ENCODE results near the gene CHD6.

The CHD6 gene

DNA sequence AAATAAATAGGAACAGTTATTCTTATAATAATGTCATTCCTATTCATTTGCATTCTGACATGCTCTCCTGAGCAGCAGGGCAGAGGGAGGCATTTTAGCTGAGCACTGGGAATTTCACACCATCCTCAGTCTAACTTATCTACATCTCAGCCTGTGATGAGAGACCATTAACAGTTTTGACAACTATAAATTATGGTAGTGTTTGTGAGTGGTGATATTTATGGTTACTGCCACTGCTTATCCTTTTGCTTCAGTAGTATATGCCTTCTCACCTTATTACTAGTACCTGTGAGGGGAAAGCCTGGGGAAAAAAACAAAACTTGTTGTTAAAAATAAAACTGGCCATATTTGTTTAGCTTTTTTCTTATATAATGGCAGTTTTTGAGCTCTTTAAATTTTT, 17.0 kb upstream of the CHD6 start:
- TF ChIP-seq, protein P1, sequence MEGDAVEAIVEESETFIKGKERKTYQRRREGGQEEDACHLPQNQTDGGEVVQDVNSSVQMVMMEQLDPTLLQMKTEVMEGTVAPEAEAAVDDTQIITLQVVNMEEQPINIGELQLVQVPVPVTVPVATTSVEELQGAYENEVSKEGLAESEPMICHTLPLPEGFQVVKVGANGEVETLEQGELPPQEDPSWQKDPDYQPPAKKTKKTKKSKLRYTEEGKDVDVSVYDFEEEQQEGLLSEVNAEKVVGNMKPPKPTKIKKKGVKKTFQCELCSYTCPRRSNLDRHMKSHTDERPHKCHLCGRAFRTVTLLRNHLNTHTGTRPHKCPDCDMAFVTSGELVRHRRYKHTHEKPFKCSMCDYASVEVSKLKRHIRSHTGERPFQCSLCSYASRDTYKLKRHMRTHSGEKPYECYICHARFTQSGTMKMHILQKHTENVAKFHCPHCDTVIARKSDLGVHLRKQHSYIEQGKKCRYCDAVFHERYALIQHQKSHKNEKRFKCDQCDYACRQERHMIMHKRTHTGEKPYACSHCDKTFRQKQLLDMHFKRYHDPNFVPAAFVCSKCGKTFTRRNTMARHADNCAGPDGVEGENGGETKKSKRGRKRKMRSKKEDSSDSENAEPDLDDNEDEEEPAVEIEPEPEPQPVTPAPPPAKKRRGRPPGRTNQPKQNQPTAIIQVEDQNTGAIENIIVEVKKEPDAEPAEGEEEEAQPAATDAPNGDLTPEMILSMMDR (conservative IDR thresholded peaks at IDR 0.05; ENCODE audit: low read depth, low read length), result no peak
- H3K4me3 ChIP-seq (ENCODE audit: low read length), result no peak overlapping the region
- no peak for DNase-seq (ENCODE audit: low read depth)

DNA sequence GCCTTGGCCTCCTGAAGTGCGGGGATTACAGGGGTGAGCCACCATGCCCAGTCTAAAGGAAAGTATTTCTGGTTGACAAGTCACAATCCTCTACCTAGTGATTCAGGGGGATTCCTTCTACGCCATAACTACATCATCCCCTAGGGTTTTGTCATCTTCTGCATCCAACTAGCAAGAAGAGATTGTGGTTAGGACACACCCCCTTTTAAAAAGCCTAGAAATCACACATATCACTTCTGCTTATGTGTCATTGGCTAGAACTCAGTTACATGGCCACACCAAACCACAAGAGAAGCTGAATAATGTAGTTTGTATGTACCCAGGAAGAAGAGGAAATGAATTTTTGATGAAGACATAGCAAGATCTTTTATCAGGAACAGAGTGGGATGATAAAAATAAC, 14.7 kb upstream of the CHD6 start:
- no peak for DNase-seq (ENCODE audit: low read depth)
- H3K4me3 ChIP-seq (ENCODE audit: low read length), result no peak overlapping the region
- TF ChIP-seq, protein P1 (conservative IDR thresholded peaks at IDR 0.05; ENCODE audit: low read depth, low read length), result no peak

GRCh38 chr20:41631826-41632225, 13.6 kb upstream of the CHD6 start:
- DNase-seq (ENCODE audit: low read depth), result no peak
- TF ChIP-seq, protein P1 (conservative IDR thresholded peaks at IDR 0.05; ENCODE audit: low read depth, low read length), result no peak
- H3K4me3 ChIP-seq (ENCODE audit: low read length), result no peak overlapping the region

- no peak for DNase-seq (ENCODE audit: low read depth)
- no peak overlapping the region for H3K4me3 ChIP-seq (ENCODE audit: low read length)
- TF ChIP-seq, protein P1 (conservative IDR thresholded peaks at IDR 0.05; ENCODE audit: low read depth, low read length), result no peak
Observed at GRCh38 chr20:41630846-41631245, 12.7 kb upstream of the CHD6 start.

DNA sequence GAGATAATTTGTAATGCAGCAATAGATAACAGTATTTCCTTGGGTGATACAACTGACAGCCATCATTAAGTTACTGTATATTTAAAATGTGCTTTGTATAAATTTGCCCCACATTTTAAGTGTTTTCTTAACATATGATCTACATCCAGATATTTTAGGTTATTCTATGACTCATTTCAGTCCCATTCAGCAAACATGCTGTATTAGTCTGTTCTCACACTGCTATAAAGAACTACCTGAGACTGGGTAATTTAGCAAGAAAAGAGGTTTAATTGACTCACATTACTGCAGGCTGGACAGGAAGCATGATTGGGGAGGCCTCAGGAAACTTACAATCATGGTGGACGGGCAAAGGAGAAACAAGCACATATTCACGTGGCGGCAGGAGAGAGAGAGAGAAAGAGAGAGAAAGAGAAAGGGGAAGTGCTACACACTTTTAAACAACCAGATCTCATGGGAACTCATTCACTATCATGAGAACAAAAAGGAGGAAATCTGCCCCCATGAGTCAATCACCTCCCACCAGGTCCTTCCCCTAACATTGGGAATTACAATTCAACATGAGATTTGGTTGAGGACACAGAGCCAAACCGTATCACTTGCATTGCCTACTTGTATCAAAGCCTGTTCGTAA, 9.6 kb upstream of the CHD6 start:
- TF ChIP-seq, protein P1 (conservative IDR thresholded peaks at IDR 0.05; ENCODE audit: low read depth, low read length), result no peak
- no peak overlapping the region for H3K4me3 ChIP-seq (ENCODE audit: low read length)
- no peak for DNase-seq (ENCODE audit: low read depth)

GRCh38 chr20:41627001-41627495, 8.9 kb upstream of the CHD6 start:
- no peak for DNase-seq (ENCODE audit: low read depth)
- H3K4me3 ChIP-seq (ENCODE audit: low read length), result no peak overlapping the region
- TF ChIP-seq, protein P1 (conservative IDR thresholded peaks at IDR 0.05; ENCODE audit: low read depth, low read length), result no peak

DNA sequence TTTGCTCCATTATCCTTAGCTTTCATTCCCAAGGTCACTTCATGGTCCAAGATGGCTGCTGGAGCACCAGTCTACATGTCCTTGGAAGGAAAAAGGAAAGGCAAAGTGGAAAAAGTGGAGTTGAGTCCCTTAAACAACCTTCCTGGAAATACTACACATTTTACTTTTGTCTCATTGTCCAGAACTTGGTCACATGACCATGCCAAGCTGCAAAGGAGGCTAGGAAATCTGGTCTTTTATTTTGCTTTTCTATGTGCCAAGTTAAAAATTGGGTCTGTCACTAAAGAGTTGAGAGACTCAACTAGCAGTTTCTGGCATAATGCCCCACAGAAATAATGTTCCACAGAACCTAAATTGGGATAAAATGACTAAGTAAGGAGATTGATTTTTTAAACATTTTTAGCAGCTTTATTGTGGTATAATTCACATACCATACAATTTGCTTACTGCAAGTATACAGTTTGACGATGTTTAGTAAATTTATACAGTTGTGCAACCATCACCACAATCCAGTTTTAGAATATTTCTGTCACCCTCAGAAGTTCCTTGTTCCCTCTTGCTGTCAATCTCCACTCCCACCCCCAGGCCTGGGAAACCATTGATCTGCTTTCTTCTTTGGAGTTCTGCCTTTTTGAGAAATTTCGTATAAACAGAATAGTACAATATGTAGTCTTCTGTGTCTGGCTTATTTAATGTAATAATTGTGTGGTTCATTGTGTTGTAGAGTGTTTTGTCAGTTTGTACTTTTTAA, 5.6 kb upstream of the CHD6 start:
- H3K4me3 ChIP-seq (ENCODE audit: low read length), result no peak overlapping the region
- DNase-seq (ENCODE audit: low read depth), result no peak
- TF ChIP-seq, protein P1 (conservative IDR thresholded peaks at IDR 0.05; ENCODE audit: low read depth, low read length), result no peak
